GM23338 (cell line): ENCODE results near the gene SYNE4. TPM values are rescaled to one million over a fixed set of nuclear protein-coding genes. Genes with fewer than 3 reads are reported as not detected.

Experiments
- ATAC-seq: fragments of 200-7000 bp; cut with Tn5 transposase; 3 replicates; pipeline ENCODE4 v1.9.1; 2020
- DNase-seq: peaks from one replicate; pipeline ENCODE4 v3.0.0-alpha.2; 2015; ENCODE audit warnings: low spot score
- H2AFZ ChIP-seq: fragments of 200-600 bp; sonication (generic); 2 replicates; pipeline ENCODE4 v1.8.0; 2016; ENCODE audit warnings: antibody characterized with exemption, mild to moderate bottlenecking, moderate library complexity
- H3F3A ChIP-seq: fragments of 200-600 bp; sonication (generic); replicated peaks from 2 replicates; pipeline ENCODE4 v1.8.0; 2017; ENCODE audit warnings: antibody characterized with exemption, mixed run types, low read depth
- H3K27ac ChIP-seq: fragments of 200-600 bp; sonication (generic); 2 replicates; pipeline ENCODE4 v1.6.1; 2016; ENCODE audit warnings: low read depth
- H3K27me3 ChIP-seq: fragments of 200-600 bp; sonication (generic); 2 replicates; pipeline ENCODE4 v1.8.0; 2016; ENCODE audit warnings: mild to moderate bottlenecking, mixed run types, moderate library complexity; ENCODE audit not compliant: insufficient read depth
- H3K36me3 ChIP-seq: fragments of 200-600 bp; sonication (generic); 2 replicates; pipeline ENCODE4 v1.8.0; 2016; ENCODE audit warnings: mild to moderate bottlenecking; ENCODE audit not compliant: insufficient read depth
- H3K4me1 ChIP-seq: fragments of 200-600 bp; sonication (generic); 2 replicates; pipeline ENCODE4 v1.8.0; 2016; ENCODE audit warnings: mild to moderate bottlenecking, moderate library complexity; ENCODE audit not compliant: insufficient read depth
- H3K4me2 ChIP-seq: fragments of 200-600 bp; sonication (generic); 2 replicates; pipeline ENCODE4 v1.7.1; 2017; ENCODE audit warnings: mixed run types
- H3K4me3 ChIP-seq: fragments of 200-600 bp; sonication (generic); 2 replicates; pipeline ENCODE4 v1.6.1; 2016; ENCODE audit warnings: mixed run types
- H3K79me2 ChIP-seq: fragments of 200-600 bp; sonication (generic); replicated peaks from 2 replicates; pipeline ENCODE4 v1.8.0; 2017; ENCODE audit warnings: mild to moderate bottlenecking; ENCODE audit not compliant: insufficient read depth
- H3K9me2 ChIP-seq: fragments of 200-600 bp; sonication (generic); 2 replicates; pipeline ENCODE4 v1.8.0; 2017; ENCODE audit not compliant: insufficient read depth
- H4K20me1 ChIP-seq: fragments of 200-600 bp; sonication (generic); replicated peaks from 2 replicates; pipeline ENCODE4 v1.8.0; 2017; ENCODE audit warnings: mild to moderate bottlenecking; ENCODE audit not compliant: insufficient read depth
- H3K27ac Mint-ChIP-seq: 2 replicates; pipeline ENCODE4 v1.8.0; 2020; ENCODE audit warnings: inconsistent platforms, mild to moderate bottlenecking, moderate library complexity, mixed read lengths
- H3K27me3 Mint-ChIP-seq: 3 replicates; pipeline ENCODE4 v1.8.0; 2022; ENCODE audit warnings: low read depth, mild to moderate bottlenecking, moderate library complexity, mixed read lengths, inconsistent platforms; ENCODE audit not compliant: insufficient read depth, poor library complexity
- H3K36me3 Mint-ChIP-seq: 3 replicates; pipeline ENCODE4 v1.8.0; 2021; ENCODE audit warnings: low read depth, mild to moderate bottlenecking, inconsistent platforms, moderate library complexity, mixed read lengths
- H3K4me1 Mint-ChIP-seq: 3 replicates; pipeline ENCODE4 v1.8.0; 2020; ENCODE audit warnings: mild to moderate bottlenecking, inconsistent platforms, mixed read lengths
- H3K4me3 Mint-ChIP-seq: 3 replicates; pipeline ENCODE4 v1.8.0; 2021; ENCODE audit warnings: moderate library complexity, mild to moderate bottlenecking, inconsistent platforms, mixed read lengths
- H3K9me3 Mint-ChIP-seq: 3 replicates; pipeline ENCODE4 v1.8.0; 2020; ENCODE audit warnings: moderate library complexity, mild to moderate bottlenecking, inconsistent platforms, mixed read lengths
- CREB1 ChIP-seq: fragments of 250-450 bp; sonication (Bioruptor Pico); IDR thresholded peaks from 2 replicates; pipeline ENCODE4 v1.5.0; 2020; ENCODE audit warnings: low read depth, mild to moderate bottlenecking, moderate library complexity
- CTCF ChIP-seq, 2 experiments: fragments of 200-600 bp in 1 of 2; sonication (generic) in 1 of 2; conservative IDR thresholded peaks; 2 replicates each; pipeline versions ENCODE4 v1.5.1 to v1.6.1; 2016 to 2017; ENCODE audit warnings: antibody characterized with exemption in 2 of 2, low read depth in 2 of 2, mild to moderate bottlenecking in 2 of 2, moderate library complexity in 1 of 2
- ETS1 ChIP-seq: IDR thresholded peaks from 2 replicates; pipeline ENCODE4 v1.6.1; 2016; ENCODE audit warnings: antibody characterized with exemption
- EZH2 ChIP-seq: fragments of 200-600 bp; sonication (generic); IDR thresholded peaks from one replicate; pipeline ENCODE4 v1.8.0; 2017; ENCODE audit warnings: antibody characterized with exemption, mild to moderate bottlenecking, low read depth; ENCODE audit not compliant: unreplicated experiment
- EZH2phosphoT487 ChIP-seq: fragments of 200-600 bp; sonication (generic); IDR thresholded peaks from one replicate; pipeline ENCODE4 v1.8.1; 2018; ENCODE audit warnings: antibody characterized with exemption; ENCODE audit not compliant: unreplicated experiment
- JUNB ChIP-seq: IDR thresholded peaks from one replicate; pipeline ENCODE4 v1.6.1; 2016; ENCODE audit warnings: antibody characterized with exemption; ENCODE audit not compliant: unreplicated experiment
- NANOG ChIP-seq: IDR thresholded peaks from 2 replicates; pipeline ENCODE4 v1.6.1; 2016; ENCODE audit warnings: antibody characterized with exemption, borderline replicate concordance
- POLR2AphosphoS5 ChIP-seq: IDR thresholded peaks from 2 replicates; pipeline ENCODE4 v1.6.1; 2016; ENCODE audit warnings: antibody characterized with exemption, low read depth
- STAT1 ChIP-seq: IDR thresholded peaks from one replicate; pipeline ENCODE4 v1.6.1; 2016; ENCODE audit warnings: antibody characterized with exemption; ENCODE audit not compliant: unreplicated experiment
- ZNF114 ChIP-seq: fragments of 250-450 bp; sonication (Bioruptor Pico); IDR thresholded peaks from 2 replicates; pipeline ENCODE4 v1.5.0; 2020; ENCODE audit warnings: mild to moderate bottlenecking, moderate library complexity
- ZNF331 ChIP-seq: fragments of 250-450 bp; sonication (Bioruptor Pico); IDR thresholded peaks from 2 replicates; pipeline ENCODE4 v1.5.0; 2020; ENCODE audit warnings: low read depth, mild to moderate bottlenecking, moderate library complexity
- ZNF462 ChIP-seq: fragments of 250-450 bp; sonication (Bioruptor Pico); IDR thresholded peaks from 2 replicates; pipeline ENCODE4 v1.5.0; 2020; ENCODE audit warnings: mild to moderate bottlenecking, moderate library complexity
- polyA plus RNA-seq: library from polyadenylated mRNA; unstranded; fragments of >200 nt; fragmentation: Nextera tagmentation; extraction: Ambion mirVana; gene quantifications from 2 replicates; pipeline ENCODE4 v1.2.1, GENCODE V29; 2016
- total RNA-seq: library from RNA; depleted of rRNA; stranded (reverse); fragments of >200 nt; shearing (Covaris generic); gene quantifications from 2 replicates; pipeline ENCODE4 v1.2.3, GENCODE V29; 2014
- TF ChIP-seq, protein P1 (sequence below): IDR thresholded peaks from one replicate; pipeline ENCODE4 v1.6.1; 2018; ENCODE audit warnings: antibody characterized with exemption; ENCODE audit not compliant: unreplicated experiment

The SYNE4 gene
- total and polyA plus RNA-seq, 2 experiments from 2014 or later = 26.1 to 49.8 TPM

DNA sequence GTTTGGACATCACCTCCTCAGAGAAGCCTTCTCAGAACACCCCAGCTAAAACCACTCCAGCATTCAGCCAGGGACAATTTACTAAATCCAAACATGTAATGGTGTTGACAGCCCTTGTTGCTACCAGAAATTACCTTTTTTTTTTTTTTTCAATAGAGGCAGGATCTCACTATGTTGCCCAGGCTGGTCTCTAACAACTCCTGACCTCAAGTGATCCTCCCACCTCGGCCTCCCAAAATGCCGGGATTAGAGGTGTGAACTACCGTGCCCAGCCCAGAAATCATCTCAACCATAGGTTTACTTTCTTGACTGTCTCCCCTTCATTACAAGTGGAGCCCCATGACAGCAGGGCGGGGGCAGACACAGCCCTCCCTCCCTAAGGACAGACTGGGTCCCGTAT is 14.8 kb upstream of the SYNE4 start:
- Histone ChIP-seq H3K79me2 (no peaks in the 10 kb centered on the region), H3K4me2 (no peak overlapping the region), H3K36me3 (no peaks in the 10 kb centered on the region; the same call in 1 of the 2 replicates), H3K27ac (no peak overlapping the region), H3K4me1 (no peaks in the 10 kb centered on the region), H4K20me1 (peaks cover 6% of the 10 kb centered on the region; the same call in 1 of the 2 replicates), H3F3A (no peaks in the 10 kb centered on the region), H3K27me3 (no peaks in the 10 kb centered on the region), H2AFZ (no peak overlapping the region), H3K4me3 (no peak overlapping the region), H3K9me2 (no peaks in the 10 kb centered on the region)
- TF ChIP-seq EZH2phosphoT487 (no peak), ZNF114 (CRISPR knock-in tag) (no peak), ETS1 (no peak), EZH2 (no peak), CTCF (conservative IDR thresholded peaks at IDR 0.05; ENCODE audit: low read depth in 2 of 2) (no peak), JUNB (no peak), ZNF462 (CRISPR knock-in tag) (no peak), POLR2AphosphoS5 (no peak), NANOG (no peak), CREB1 (CRISPR knock-in tag) (no peak), ZNF331 (no peak), STAT1 (no peak)
- TF ChIP-seq, protein P1, sequence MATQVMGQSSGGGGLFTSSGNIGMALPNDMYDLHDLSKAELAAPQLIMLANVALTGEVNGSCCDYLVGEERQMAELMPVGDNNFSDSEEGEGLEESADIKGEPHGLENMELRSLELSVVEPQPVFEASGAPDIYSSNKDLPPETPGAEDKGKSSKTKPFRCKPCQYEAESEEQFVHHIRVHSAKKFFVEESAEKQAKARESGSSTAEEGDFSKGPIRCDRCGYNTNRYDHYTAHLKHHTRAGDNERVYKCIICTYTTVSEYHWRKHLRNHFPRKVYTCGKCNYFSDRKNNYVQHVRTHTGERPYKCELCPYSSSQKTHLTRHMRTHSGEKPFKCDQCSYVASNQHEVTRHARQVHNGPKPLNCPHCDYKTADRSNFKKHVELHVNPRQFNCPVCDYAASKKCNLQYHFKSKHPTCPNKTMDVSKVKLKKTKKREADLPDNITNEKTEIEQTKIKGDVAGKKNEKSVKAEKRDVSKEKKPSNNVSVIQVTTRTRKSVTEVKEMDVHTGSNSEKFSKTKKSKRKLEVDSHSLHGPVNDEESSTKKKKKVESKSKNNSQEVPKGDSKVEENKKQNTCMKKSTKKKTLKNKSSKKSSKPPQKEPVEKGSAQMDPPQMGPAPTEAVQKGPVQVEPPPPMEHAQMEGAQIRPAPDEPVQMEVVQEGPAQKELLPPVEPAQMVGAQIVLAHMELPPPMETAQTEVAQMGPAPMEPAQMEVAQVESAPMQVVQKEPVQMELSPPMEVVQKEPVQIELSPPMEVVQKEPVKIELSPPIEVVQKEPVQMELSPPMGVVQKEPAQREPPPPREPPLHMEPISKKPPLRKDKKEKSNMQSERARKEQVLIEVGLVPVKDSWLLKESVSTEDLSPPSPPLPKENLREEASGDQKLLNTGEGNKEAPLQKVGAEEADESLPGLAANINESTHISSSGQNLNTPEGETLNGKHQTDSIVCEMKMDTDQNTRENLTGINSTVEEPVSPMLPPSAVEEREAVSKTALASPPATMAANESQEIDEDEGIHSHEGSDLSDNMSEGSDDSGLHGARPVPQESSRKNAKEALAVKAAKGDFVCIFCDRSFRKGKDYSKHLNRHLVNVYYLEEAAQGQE = no peak
- DNase-seq (no peak), ATAC-seq (no peak)
- H3K9me3 Mint-ChIP-seq = no peaks in the 10 kb centered on the region
- no peak overlapping the region for H3K27ac Mint-ChIP-seq
- no peaks in the 10 kb centered on the region for H3K4me1 Mint-ChIP-seq
- no peaks in the 10 kb centered on the region for H3K27me3 Mint-ChIP-seq
- no peak overlapping the region for H3K4me3 Mint-ChIP-seq
- H3K36me3 Mint-ChIP-seq = peaks cover 22% of the 10 kb centered on the region
